HL-60 (cell line): ENCODE results near the gene ADAMTS17.

Source experiments
- DNase-seq, 2 experiments: peaks; one replicate each; pipeline ENCODE4 v3.0.0-alpha.2; 2010 to 2020; ENCODE audit warnings: low read depth in 1 of 2, low spot score in 1 of 2
- H3K27ac ChIP-seq: fragments of 250-450 bp; sonication (Bioruptor Pico); replicated peaks from 2 replicates; pipeline ENCODE4 v1.5.1; 2020; ENCODE audit warnings: mild to moderate bottlenecking, moderate library complexity
- H3K27me3 ChIP-seq: fragments of 250-450 bp; sonication (Bioruptor Pico); 2 replicates; pipeline ENCODE4 v1.5.1; 2021; ENCODE audit warnings: mild to moderate bottlenecking, moderate library complexity; ENCODE audit not compliant: insufficient read depth, poor library complexity, severe bottlenecking
- H3K4me3 ChIP-seq: replicated peaks from 2 replicates; pipeline ENCODE4 v1.5.1; 2011; ENCODE audit warnings: mild to moderate bottlenecking, control low read depth, low read length; ENCODE audit not compliant: insufficient read depth
- GABPA ChIP-seq: IDR thresholded peaks from 2 replicates; pipeline ENCODE4 v1.6.1; 2012; ENCODE audit warnings: low read depth
- POLR2AphosphoS5 ChIP-seq: IDR thresholded peaks from 2 replicates; pipeline ENCODE4 v1.6.1; 2012; ENCODE audit warnings: low read depth
- SPI1 ChIP-seq: IDR thresholded peaks from 2 replicates; pipeline ENCODE4 v1.6.1; 2012; ENCODE audit warnings: low read depth, mild to moderate bottlenecking, borderline replicate concordance
- TF ChIP-seq, protein P1 (sequence below): IDR thresholded peaks from one replicate; pipeline ENCODE4 v1.5.1; 2011; ENCODE audit warnings: low read length, control low read depth, inconsistent platforms; ENCODE audit not compliant: insufficient read depth
- TF ChIP-seq, protein P2 (sequence below): IDR thresholded peaks from 2 replicates; pipeline ENCODE4 v1.6.1; 2012; ENCODE audit warnings: low read depth; ENCODE audit not compliant: insufficient replicate concordance

The ADAMTS17 gene

DNA sequence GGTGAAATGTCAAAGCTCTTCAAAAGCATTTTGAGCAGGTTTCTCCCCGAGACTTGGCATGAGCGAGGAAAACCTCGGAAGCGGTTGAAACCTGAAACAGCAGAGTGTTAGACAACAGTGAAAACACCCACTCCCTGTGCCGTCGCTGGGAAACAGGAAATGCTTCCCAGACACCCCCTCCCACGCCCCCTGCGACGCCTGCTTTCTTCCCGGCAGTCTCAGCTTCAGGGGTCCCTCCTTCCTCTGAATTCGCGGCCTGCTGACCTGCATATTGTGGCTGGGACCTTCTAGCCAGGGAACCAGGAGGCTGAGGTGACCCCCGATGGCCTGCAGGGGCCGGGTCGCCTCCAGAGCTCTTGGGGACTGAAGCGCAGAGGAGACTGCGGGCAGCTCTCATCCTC lies 357.9 kb downstream of the ADAMTS17 start:
- TF ChIP-seq, protein P1, sequence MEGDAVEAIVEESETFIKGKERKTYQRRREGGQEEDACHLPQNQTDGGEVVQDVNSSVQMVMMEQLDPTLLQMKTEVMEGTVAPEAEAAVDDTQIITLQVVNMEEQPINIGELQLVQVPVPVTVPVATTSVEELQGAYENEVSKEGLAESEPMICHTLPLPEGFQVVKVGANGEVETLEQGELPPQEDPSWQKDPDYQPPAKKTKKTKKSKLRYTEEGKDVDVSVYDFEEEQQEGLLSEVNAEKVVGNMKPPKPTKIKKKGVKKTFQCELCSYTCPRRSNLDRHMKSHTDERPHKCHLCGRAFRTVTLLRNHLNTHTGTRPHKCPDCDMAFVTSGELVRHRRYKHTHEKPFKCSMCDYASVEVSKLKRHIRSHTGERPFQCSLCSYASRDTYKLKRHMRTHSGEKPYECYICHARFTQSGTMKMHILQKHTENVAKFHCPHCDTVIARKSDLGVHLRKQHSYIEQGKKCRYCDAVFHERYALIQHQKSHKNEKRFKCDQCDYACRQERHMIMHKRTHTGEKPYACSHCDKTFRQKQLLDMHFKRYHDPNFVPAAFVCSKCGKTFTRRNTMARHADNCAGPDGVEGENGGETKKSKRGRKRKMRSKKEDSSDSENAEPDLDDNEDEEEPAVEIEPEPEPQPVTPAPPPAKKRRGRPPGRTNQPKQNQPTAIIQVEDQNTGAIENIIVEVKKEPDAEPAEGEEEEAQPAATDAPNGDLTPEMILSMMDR: no peak
- TF ChIP-seq, protein P2, sequence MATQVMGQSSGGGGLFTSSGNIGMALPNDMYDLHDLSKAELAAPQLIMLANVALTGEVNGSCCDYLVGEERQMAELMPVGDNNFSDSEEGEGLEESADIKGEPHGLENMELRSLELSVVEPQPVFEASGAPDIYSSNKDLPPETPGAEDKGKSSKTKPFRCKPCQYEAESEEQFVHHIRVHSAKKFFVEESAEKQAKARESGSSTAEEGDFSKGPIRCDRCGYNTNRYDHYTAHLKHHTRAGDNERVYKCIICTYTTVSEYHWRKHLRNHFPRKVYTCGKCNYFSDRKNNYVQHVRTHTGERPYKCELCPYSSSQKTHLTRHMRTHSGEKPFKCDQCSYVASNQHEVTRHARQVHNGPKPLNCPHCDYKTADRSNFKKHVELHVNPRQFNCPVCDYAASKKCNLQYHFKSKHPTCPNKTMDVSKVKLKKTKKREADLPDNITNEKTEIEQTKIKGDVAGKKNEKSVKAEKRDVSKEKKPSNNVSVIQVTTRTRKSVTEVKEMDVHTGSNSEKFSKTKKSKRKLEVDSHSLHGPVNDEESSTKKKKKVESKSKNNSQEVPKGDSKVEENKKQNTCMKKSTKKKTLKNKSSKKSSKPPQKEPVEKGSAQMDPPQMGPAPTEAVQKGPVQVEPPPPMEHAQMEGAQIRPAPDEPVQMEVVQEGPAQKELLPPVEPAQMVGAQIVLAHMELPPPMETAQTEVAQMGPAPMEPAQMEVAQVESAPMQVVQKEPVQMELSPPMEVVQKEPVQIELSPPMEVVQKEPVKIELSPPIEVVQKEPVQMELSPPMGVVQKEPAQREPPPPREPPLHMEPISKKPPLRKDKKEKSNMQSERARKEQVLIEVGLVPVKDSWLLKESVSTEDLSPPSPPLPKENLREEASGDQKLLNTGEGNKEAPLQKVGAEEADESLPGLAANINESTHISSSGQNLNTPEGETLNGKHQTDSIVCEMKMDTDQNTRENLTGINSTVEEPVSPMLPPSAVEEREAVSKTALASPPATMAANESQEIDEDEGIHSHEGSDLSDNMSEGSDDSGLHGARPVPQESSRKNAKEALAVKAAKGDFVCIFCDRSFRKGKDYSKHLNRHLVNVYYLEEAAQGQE: no peak
- TF ChIP-seq GABPA: no peak
- no peak for TF ChIP-seq SPI1
- no peak for TF ChIP-seq POLR2AphosphoS5
- H3K27ac ChIP-seq: no peak overlapping the region
- no peak overlapping the region for H3K4me3 ChIP-seq
- peaks cover 2% of the 10 kb centered on the region for H3K27me3 ChIP-seq
- DNase-seq: no peak

DNA sequence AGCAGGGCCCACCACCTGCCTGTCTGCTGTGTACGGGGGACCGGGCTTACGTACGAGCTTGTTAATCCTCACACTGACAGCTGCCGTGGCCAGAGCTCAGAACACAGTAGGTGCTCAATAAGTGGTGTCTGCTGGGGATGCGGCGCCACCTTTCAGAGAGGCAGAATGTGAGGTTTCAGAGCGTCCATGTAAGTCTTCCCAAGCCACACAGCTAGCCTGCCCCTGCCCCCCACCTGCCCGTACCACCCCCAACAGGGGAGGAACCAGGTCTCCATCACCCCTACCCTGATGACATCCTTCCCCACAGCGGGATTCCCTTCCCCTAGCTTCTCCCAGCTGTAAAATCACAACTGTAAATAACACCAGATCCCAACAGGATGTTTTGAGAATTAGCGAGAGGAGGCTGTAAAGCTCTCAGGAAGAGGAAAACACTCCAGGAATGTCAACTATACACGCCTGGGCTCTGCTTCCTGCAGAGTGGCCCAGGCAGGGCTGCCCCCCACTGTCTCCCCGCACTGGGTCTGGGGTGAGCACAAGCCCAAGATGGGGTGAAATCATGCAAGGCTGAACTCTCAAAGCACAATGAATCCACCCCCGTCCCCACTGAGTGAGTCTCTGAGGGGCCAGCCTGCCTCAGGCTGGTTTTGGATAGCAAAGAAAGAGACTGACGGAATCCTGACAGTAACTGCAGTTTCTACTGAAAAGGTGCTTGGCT lies 358.4 kb downstream of the ADAMTS17 start:
- TF ChIP-seq, protein P1: no peak
- H3K27me3 ChIP-seq: peaks cover 2% of the 10 kb centered on the region
- H3K4me3 ChIP-seq: no peak overlapping the region
- no peak overlapping the region for H3K27ac ChIP-seq
- no peak for DNase-seq

DNA sequence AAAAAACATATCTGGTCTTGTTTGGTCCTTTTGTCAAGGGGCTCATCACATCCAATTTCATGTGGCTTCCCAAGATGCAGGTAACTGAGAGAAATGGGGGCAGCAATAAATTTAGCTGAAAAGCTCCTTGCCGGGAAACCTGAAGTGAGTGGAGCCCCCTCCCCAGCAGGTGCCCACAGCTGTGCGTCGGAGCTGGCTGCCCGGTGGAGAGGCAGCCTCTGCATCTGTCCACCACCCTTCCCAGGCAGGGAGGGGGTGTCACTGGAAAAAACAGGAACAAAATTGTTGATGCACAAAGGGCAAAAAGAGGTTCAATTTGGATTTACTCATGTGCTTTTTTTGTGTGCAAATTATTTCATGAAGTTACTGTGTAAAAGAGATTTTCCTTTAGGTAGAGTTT lies 359.1 kb downstream of the ADAMTS17 start:
- Histone ChIP-seq H3K27ac (no peak overlapping the region), H3K27me3 (peaks cover 2% of the 10 kb centered on the region), H3K4me3 (no peak overlapping the region)
- no peak for DNase-seq
- TF ChIP-seq, protein P1: no peak
- no peak for TF ChIP-seq GABPA
- TF ChIP-seq POLR2AphosphoS5: no peak
- TF ChIP-seq SPI1: no peak
- TF ChIP-seq, protein P2: no peak
